HG03565 (cell line): Measurements from ENCODE around the gene EML5.
A peak's percentile ranks its signal among the peaks of the same experiment; 100 is the strongest.

Source experiments
- ATAC-seq: cut with Tn5 transposase; IDR thresholded peaks from one replicate; pipeline ENCODE4 v1.9.1; 2021; ENCODE audit warnings: mild to moderate bottlenecking, moderate library complexity; ENCODE audit not compliant: unreplicated experiment

EML5 gene

GRCh38 chr14:88568196-88568595, 224.6 kb downstream of the EML5 start:
- no peak for ATAC-seq

- ATAC-seq = no peak
Measured at GRCh38 chr14:88565427-88565826, 227.3 kb downstream of the EML5 start.

GRCh38 chr14:88563845-88564244, 228.9 kb downstream of the EML5 start:
- no peak for ATAC-seq

- peak; percentile 84 for ATAC-seq
Measured at GRCh38 chr14:88562831-88563686, 229.7 kb downstream of the EML5 start, which contains the start of gene ZC3H14. TSS of gene ZC3H14 (plus strand) at chr14:88563037. CDS start at chr14:88563134, 97 bp downstream.

- no peak for ATAC-seq
Measured at GRCh38 chr14:88562532-88562830, 230.3 kb downstream of the EML5 start.
